HG03196 (cell line): ENCODE data around the gene CALM1.

Experiments used
- ATAC-seq: cut with Tn5 transposase; IDR thresholded peaks from one replicate; pipeline ENCODE4 v1.9.1; 2021; ENCODE audit not compliant: unreplicated experiment

The CALM1 gene

DNA sequence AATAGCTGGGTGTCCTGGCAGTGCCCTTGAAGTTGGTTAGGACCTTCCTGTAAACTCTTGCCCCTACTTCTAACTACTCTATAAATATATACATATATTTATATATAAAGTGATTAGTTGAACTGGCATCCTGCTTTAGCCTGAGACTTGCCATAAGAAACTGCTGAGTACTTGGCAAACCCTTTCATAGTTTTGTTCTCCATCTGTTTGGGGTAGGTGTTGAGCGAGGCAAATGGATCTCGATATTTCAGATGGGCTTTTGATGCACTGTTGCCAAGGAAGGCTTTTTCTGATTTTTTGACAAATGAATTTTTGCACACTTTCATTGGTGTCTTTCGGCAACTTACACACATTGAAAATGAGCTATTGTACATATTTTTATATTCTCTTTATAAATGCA lies 10.4 kb downstream of the CALM1 start:
- no peak for ATAC-seq

DNA sequence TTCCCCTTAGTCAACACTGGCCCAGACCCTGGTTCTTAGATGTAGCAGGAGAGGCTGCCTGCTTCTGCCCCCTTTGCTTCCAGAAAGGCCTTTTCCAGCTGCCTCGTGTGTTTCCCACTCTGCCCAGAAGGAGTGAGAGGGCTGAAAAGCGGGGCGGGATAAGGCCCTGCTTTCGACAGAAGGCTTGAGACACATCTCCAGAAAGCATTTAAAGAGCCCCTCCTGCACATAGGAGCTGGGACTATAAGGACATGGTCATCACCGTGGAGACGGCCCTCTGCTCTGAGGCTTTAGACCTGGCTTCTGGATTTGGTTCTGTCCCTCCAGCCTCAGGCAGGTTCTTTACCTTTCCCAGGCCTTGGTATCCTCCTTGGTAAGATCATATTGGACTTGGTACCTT lies 11.9 kb downstream of the CALM1 start:
- no peak for ATAC-seq

DNA sequence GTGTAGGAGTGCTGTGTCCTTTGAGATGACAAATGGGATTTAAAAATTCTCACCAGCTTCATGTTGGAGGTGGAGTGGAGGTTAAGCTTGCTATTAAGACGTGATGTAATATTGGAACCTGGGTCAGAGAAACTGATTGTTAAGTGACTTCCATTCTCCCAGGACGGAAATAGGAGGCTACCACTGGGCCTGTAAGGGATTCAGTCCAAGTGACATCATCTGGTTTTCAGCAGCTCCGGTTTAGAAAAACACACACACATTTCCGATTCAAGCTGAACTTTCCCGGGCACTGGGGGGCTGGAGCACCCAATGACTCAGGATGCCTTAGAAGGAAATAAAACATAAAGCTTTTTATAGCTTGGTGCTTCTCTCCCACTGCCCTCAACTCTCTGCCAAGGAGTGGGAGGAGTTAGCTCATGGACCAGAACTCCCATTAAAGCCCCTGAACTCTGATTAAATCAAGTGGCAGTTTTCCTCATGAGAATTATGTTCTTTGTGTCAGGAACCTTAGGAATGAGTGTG lies 12.4 kb downstream of the CALM1 start:
- ATAC-seq: no peak

DNA sequence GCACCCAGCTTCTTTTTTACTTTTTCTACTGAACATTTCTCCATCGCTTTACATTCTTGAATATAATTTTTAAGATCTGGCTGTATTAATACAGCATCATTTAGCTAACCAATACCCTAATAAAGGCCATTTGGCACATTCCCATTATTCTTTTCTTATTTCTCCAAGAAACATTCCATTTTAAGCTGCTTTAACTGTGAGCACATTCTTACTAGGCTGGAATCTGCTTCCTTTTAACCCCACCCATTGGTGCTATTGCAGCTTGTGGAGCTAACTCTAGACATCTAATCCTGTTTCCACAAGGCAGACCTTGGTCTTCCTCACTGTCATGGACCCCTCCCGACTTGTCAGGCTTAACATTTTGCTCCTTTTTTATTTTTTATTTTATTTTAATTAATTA lies 15.2 kb downstream of the CALM1 start:
- ATAC-seq: no peak

DNA sequence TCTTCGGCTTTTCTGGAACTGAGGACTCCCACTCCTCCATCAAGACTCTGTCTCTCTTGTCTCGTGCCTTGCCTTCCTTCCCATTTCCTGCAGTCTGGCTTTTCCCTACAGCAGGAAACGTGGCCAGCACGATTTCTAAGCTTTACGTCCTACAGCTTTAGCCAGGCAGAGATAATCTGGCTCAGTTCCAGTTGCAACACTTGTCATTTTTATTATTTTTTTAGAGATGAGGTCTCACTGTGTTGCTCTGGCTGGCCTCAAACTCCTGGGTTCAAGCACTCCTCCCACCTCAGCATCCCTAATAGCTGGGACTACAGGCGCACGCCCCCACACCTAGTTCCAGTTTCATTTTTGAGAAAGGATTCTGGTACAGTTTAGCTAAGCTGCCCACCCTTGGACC lies 19.9 kb downstream of the CALM1 start:
- ATAC-seq: no peak

DNA sequence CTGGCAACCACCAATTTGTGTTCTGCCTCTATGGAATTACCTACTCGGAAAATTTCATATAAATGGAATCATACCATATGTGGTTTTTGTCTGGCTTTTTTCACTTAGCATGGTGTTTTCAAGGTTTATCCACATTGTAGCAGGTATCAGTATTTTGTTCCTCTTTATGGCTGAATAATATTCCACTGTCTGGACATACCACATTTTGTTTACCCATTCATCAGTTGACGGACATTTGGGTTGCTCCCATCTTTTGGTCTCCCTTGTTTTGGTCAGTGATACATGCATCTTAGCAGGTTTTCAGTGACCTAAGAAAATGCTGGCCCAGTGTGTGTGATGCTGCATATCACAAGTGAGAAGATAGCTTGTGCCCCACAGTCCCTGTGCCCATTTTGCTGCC lies 21.2 kb downstream of the CALM1 start:
- no peak for ATAC-seq

DNA sequence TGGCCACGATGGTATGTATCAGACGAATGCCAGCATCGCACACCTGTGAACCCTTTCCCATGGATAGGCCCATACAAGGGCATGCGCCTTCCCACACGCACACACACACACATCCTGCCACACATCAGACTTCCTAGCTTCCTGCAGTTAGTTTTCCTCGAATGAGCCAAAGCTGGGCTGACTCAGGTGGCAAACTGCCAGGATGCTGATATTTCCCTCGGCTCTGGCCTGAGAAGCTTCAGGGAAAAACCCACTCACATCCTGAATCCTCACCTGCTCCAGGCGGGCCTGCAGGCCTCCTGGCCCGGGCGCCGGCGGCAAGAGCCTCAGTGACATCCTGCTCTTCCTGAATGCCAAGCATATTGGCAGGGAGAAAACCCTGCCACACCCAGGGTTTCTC lies 22.4 kb downstream of the CALM1 start:
- no peak for ATAC-seq

DNA sequence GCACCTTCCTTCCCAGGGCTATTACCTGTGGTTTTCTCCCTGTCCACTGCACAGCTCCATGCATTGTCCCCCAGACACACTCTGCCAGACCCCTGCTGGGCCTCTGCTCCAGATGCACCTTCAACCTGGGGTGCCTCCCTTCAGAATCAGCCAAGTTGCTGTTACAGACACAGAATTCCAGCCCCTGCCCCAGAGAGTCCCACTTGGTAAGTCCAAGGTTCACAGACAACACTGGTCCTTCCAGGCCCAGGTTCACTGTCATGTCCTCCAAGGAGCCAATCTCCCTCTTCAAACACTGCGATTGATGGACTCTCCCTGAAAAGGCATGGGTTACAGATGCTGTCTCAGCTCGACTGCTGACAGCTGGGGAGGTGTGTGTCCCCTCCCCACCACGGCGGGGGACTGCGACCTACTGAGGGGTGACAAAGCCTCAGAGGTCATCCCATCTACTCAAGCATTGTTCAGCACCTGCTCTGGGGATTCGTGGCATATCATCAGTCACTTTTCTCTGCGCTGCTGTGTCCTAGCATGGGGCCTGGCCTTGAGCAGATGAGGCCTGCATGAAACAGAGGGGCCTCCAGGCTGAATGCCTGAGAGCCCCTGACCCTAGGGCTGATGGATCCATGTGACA lies 24.3 kb downstream of the CALM1 start:
- no peak for ATAC-seq

DNA sequence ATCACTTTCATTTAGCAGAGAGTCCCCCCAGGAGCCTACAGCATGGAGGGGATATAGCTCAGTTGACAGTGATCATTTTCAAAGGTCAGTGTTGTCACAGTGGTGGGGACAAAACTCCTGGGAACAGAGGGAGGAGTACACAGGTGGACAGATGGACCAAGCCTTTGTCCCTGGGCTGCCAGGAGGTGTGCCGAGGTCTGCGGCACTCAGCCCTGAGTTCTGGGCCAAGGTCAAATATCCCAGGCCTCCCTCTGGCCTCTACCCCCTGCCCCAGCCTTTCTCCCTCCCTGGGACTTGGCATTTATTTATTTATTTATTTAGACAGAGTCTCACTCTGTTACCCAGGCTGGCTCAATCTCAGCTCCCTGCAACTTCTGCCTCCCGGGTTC lies 24.8 kb downstream of the CALM1 start:
- ATAC-seq: no peak

DNA sequence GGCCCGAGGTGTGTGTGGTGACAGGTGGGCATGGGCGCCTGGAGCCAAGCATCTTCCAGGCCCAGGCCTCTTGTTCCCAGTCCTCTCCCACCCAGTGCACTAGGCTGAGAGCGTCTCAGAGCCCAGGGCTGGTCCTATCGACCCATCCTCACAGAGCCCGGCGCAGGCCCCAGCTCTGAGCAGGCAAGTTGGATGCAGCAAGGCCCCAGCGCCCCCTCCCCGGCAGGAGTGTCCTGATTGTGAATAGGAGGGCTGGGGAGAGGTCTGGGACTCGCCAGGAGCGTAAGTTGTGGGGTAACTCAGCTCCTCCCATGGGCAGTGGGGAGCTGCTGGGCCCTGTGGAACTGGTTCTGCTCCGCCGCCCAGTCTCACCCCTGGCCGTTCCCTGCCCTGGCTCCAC lies 26.3 kb downstream of the CALM1 start:
- ATAC-seq: no peak

DNA sequence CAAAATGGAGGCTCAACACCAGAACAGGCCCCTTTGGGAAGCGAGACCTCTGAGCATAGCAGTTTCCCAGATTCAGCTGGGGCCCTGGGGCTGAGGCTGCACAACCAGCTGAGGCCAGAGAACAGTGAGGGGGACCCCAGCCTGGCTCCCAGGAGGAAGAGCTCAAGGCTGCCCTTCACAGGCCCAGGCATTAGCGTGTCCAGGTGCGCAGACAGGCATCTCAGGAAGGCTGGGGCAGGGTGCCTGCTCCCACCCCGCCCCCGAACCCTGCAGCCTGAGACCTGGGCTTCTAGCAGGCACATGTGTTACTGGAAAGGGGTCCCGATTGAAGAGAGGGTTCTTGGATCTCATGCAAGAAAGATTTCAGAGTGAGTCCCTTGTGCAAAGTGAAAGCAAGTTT lies 27.2 kb downstream of the CALM1 start:
- ATAC-seq: no peak

DNA sequence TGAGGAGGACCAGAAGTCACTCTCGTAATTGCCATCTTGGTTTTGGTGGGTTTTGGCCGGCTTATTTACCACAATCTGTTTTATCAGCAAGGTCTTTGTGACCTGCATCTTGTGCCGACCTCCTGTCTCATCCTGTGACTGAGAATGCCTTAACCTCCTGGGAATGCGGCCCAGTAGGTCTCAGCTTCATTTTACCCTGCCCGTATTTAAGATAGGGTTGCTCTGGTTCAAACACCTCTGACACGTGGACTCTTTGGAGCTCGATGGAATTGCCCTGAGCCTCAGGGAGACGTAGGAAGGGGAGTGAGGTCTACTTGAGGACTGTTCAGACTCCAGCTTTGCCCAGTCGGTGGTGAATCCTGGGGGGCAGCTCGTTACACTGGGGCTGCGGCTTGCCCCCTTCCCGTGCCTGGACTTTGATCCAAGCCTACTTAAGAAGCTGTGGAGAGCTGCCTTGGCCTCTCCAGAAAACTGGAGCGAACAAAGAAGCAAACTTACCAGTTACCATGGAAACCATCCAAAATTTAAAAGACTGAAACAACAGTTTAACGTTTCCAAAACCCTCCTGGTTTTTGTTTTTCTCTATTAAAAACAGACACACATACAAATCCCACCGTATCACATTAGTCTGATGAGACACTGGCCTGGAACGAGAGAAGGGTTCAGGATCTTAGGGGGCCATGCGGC lies 28.0 kb downstream of the CALM1 start:
- no peak for ATAC-seq

DNA sequence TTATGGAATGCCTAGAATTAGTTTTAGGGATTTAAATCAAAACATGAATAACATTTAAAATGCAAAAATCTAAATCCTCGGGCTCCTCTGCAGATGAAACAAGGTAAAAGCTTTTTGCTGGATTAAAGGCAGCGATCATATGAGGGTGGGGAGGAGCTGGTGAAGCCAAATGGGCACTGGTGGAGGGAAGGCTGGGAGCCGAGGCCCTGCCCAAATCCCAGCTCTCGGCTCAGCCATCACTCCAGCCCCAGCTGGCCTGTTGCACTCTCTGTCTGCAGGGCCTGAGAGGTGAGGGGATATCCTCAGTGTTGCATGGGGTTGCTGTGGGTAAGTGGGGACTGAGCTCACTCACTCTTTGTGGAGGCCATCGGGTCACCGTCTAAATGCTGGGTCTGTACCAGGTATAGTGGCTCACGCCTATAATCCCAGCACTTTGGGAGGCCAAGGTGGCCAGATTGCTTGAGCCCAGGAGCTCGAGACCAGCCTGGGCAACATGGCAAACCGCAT lies 28.6 kb downstream of the CALM1 start:
- no peak for ATAC-seq

DNA sequence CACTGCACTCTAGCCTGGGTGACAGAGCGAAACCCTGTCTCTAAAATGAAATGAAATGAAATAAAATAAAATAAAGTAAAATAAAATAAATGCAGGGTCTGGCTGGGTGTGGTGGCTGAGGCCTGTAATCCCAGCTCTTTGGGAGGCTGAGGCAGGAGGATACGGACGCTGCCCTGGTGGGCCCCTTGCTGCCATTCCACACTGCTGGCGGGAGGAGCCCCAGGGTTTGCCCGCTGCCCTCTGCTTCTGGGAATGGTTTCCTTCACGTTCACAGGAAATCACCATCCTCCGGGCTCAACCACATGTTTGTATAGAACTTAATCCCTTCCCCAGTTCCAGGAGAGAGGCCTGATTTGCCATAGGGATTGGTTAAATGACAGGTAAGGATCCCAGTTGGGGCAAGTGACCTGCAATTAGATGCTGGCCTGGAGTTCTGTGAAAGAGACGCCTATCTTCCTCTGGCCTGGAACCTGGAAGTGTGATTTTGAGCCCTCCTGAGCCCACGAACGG lies 29.3 kb downstream of the CALM1 start:
- no peak for ATAC-seq

DNA sequence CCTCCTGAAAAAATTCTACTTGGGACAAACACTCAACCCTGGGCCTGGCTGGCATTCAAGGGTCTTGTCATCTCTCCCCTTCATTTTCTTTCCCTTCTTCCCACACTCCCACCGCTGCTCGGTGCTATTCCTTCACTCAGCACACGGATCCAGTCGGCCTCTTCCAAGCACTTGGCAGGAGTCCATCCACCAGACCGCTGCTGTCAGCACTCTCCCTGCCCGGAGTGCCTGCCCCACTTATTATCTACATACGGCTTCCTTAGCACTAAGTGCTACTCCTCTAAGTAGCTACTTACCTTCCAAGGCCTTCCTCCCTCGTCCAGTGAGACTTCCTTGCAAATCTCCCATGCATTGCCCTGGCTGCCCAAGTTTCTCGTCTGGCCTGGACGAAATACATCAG lies 29.8 kb downstream of the CALM1 start:
- no peak for ATAC-seq

DNA sequence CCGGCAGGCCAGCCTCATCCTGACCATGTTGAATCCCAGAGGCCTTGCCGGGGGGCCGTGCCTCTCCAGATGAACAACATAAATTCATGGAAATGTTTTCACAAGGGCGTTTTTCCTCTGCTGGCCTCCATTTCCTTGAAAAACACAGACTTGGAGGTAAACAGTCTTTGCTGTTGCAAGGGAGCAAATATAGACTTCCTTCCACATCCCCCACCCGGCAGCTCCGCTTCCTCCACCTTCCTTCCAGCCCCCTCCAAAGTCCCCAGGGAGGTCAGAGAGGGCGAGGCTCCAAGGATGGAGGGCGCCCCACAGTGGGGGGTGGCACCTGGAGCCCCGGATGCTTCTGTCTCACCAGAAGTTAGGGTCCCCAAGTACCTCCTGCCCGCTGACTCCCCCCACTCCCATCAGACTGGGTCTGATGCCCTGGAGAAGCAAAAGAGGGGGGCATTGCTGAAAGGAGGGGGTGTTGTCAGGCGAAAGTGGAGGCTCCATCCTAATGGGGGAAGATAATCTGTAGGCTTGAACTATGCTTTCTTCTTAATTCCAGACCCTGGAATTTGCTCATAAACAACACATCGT lies 31.1 kb downstream of the CALM1 start:
- no peak for ATAC-seq

DNA sequence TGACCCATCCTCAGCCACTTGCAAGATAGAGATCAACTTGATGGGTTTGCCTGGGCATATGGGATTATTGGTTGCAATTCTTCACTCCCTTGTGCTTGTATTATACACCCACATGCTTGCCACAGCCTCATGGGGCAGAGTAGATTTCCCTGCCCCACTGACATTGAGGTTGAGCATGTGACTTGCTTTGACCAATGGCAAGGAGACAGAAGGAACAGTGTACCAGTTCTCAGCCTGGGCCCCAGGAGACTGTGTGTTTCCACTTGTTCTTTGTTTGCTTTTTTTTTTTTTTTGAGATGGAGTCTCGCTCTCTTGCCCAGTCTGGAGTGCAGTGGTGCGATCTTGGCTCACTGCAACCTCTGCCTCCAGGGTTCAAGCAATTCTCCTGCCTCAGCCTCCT lies 31.8 kb downstream of the CALM1 start:
- no peak for ATAC-seq

DNA sequence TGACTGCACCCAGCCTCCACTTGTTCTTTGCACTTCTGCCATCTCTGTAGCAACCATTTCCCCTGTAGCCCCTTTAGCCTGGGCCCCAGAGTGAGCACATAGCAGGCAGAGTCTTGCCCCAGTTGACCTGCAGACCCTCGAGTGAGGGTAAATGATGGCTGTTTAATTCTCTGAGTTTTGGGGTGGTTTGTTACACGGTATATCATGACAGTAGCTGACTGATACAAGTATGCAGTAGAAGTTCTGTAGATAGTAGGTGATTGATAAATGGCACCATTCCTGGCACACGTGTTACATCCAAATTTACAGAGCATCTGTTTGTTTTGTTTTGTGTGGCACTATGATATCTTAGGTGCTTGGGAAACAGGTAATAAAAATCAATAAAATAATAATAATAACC lies 32.4 kb downstream of the CALM1 start:
- no peak for ATAC-seq

DNA sequence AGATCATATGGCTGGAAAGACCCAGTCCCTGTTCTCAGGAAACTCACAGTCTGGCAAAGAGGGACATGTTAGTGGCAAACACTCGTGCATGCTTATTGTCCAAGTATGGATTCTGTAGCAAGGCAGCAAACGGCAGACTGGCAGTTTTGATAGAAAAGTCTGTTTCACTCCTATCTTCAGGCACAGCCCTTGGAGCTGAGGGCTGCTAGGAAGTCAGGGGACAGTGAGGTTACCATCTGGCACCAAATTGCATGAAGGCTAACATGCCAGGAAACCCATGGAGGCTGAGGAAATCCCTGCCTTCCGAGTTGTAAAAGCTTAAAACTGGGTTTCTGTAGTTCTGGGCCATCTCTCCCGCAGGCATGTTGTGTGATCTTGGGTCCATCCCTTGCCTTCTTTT lies 32.9 kb downstream of the CALM1 start:
- no peak for ATAC-seq

DNA sequence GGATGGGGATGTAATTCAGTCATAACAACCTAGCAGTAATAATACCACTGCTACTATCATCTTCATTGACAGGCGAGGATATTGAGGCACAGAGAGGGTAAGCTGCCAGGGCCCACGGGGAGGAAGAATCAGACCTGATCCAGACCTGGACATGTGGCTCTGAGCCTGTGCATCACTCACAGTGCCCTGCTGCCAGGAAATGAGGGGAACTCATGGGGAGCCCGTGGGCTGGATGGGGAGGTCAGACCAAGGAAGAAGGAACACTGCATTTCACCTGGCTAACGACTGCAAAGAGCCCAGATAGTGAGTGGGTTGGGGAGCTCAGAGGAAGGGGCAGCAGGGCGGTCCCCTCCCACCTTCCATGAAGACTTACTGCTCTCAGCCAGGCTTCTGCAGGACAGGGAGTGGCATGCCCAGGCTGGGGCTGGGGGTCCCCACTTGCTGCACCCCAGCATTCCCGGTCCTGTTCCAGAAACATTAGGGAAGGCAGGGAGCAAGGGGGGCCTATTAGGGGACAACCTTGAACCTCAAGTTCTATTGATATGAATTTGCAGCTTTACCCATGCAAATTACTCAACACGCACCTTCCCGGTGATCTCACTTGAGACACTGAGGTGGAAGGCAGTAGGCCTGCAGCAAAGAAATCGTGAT lies 37.7 kb downstream of the CALM1 start:
- no peak for ATAC-seq

DNA sequence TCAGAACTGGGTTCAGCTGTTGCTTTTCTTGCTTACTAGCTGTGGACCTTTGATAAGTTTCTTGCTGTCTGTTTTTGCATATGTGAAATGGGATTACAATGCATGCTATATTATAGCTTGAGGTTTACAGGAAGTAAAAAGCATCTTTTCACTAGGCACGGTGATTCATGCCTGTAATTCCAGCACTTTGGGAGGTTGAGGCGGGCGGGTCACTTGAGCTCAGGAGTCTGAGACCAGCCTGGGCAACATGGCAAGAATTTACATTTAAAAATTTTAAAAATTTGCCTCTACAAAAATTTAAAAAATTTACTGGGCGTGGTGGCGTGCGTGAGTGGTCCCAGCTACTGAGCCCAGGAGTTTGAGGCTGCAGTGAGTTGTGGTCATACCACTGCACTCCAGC lies 42.0 kb downstream of the CALM1 start:
- no peak for ATAC-seq

DNA sequence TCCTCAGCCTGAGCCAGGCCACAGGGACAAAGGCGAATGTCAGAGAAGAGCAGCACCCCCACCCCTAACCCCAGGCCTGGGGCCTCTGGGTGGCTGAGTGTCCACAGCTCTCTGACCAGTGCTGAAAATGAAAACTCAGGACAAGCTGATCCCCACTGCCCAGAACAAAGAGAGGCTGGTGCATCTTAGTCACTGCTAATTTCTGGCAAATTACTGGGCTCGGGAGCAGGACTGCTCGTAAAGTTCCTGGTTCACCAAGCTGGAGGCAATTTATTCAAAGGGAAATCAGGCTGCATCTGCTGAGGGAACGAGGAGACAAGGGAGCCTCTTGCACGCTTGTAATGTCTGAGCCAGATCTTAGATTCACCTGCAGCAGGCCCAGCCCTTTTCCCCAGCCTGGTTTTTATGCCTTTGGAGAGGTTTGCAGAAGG lies 43.2 kb downstream of the CALM1 start:
- no peak for ATAC-seq
